HCT116 (cell line): ENCODE data around the gene SMIM23.

ENCODE experiments used
- CEBPB ChIP-seq: IDR thresholded peaks from 2 replicates; pipeline ENCODE4 v1.6.1; 2012; ENCODE audit warnings: low read depth
- FOSL1 ChIP-seq: IDR thresholded peaks from 2 replicates; pipeline ENCODE4 v1.6.1; 2012; ENCODE audit warnings: low read depth
- POLR2A ChIP-seq: IDR thresholded peaks from 2 replicates; pipeline ENCODE4 v1.7.0; 2011; ENCODE audit warnings: borderline replicate concordance; ENCODE audit not compliant: insufficient read depth, insufficient read length; ENCODE audit errors: extremely low read depth
- POLR2AphosphoS5 ChIP-seq: IDR thresholded peaks from 2 replicates; pipeline ENCODE4 v1.6.1; 2011; ENCODE audit warnings: mild to moderate bottlenecking, low read depth, low read length, moderate library complexity
- RAD21 ChIP-seq: IDR thresholded peaks from 2 replicates; pipeline ENCODE4 v1.6.1; 2012; ENCODE audit warnings: low read depth, mild to moderate bottlenecking
- SIN3A ChIP-seq: IDR thresholded peaks from 2 replicates; pipeline ENCODE4 v1.6.1; 2012; ENCODE audit warnings: low read depth
- SP1 ChIP-seq: IDR thresholded peaks from 2 replicates; pipeline ENCODE4 v1.6.1; 2012; ENCODE audit warnings: low read depth
- ZFX ChIP-seq: fragments of 450-650 bp; IDR thresholded peaks from 2 replicates; pipeline ENCODE4 v1.6.1; 2017
- TF ChIP-seq, protein P1 (sequence below), 3 experiments: fragments of 200-600 bp in 1 of 3; sonication (generic) in 1 of 3; IDR thresholded peaks in 2 of 3; conservative IDR thresholded peaks in 1 of 3; 2 replicates each; pipeline ENCODE4 v1.5.1; 2012 to 2017; ENCODE audit warnings: low read depth in 2 of 3, low read length in 2 of 3, antibody characterized with exemption in 1 of 3, borderline replicate concordance in 1 of 3, control low read depth in 1 of 3, mild to moderate bottlenecking in 1 of 3, mixed read lengths in 1 of 3, mixed run types in 1 of 3, moderate library complexity in 1 of 3; ENCODE audit not compliant: insufficient read depth in 1 of 3
- TF ChIP-seq, protein P2 (sequence below): IDR thresholded peaks from 2 replicates; pipeline ENCODE4 v1.6.1; 2012
- TF ChIP-seq, protein P3 (sequence below): IDR thresholded peaks from 2 replicates; pipeline ENCODE4 v1.6.1; 2012
- TF ChIP-seq, protein P4 (sequence below): IDR thresholded peaks from 2 replicates; pipeline ENCODE4 v1.6.1; 2012; ENCODE audit warnings: low read depth
- TF ChIP-seq, protein P5 (sequence below): IDR thresholded peaks from 2 replicates; pipeline ENCODE4 v1.6.1; 2011; ENCODE audit warnings: mild to moderate bottlenecking, low read length, moderate library complexity; ENCODE audit not compliant: insufficient replicate concordance; ENCODE audit errors: extremely low read depth

DNA sequence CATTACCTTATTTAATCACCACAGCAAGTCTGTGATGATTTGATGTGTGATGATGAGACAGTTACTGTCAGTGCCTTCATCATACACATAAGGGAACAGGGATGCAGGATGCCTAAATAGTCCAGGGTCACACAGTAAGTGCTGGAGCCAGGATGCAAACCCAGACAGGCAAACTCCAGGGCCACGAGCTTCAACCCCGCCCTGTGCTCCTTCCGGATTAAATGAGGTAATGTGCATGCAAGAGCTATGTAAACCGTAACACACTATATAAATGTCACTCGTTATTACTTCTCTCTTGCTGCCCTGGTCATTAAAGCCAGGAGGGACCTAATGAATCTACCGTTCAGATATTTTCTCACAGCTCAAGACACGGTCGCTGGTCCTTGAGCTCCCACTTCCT, 12.8 kb downstream of the SMIM23 start:
- no peak for TF ChIP-seq POLR2A
- TF ChIP-seq, protein P1, sequence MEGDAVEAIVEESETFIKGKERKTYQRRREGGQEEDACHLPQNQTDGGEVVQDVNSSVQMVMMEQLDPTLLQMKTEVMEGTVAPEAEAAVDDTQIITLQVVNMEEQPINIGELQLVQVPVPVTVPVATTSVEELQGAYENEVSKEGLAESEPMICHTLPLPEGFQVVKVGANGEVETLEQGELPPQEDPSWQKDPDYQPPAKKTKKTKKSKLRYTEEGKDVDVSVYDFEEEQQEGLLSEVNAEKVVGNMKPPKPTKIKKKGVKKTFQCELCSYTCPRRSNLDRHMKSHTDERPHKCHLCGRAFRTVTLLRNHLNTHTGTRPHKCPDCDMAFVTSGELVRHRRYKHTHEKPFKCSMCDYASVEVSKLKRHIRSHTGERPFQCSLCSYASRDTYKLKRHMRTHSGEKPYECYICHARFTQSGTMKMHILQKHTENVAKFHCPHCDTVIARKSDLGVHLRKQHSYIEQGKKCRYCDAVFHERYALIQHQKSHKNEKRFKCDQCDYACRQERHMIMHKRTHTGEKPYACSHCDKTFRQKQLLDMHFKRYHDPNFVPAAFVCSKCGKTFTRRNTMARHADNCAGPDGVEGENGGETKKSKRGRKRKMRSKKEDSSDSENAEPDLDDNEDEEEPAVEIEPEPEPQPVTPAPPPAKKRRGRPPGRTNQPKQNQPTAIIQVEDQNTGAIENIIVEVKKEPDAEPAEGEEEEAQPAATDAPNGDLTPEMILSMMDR (IDR thresholded peaks at IDR 0.05 in 2 of 3, conservative IDR thresholded peaks at IDR 0.05 in 1 of 3; ENCODE audit: borderline replicate concordance in 1 of 3, insufficient read depth in 1 of 3, low read depth in 2 of 3, low read length in 2 of 3), result no peak
- TF ChIP-seq SP1, result no peak
- no peak for TF ChIP-seq SIN3A
- TF ChIP-seq FOSL1, result no peak
- TF ChIP-seq POLR2AphosphoS5, result no peak
- no peak for TF ChIP-seq RAD21
- no peak for TF ChIP-seq ZFX
- TF ChIP-seq, protein P2, sequence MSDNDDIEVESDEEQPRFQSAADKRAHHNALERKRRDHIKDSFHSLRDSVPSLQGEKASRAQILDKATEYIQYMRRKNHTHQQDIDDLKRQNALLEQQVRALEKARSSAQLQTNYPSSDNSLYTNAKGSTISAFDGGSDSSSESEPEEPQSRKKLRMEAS, result no peak
- TF ChIP-seq, protein P3, sequence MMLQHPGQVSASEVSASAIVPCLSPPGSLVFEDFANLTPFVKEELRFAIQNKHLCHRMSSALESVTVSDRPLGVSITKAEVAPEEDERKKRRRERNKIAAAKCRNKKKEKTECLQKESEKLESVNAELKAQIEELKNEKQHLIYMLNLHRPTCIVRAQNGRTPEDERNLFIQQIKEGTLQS, result no peak
- TF ChIP-seq, protein P4, sequence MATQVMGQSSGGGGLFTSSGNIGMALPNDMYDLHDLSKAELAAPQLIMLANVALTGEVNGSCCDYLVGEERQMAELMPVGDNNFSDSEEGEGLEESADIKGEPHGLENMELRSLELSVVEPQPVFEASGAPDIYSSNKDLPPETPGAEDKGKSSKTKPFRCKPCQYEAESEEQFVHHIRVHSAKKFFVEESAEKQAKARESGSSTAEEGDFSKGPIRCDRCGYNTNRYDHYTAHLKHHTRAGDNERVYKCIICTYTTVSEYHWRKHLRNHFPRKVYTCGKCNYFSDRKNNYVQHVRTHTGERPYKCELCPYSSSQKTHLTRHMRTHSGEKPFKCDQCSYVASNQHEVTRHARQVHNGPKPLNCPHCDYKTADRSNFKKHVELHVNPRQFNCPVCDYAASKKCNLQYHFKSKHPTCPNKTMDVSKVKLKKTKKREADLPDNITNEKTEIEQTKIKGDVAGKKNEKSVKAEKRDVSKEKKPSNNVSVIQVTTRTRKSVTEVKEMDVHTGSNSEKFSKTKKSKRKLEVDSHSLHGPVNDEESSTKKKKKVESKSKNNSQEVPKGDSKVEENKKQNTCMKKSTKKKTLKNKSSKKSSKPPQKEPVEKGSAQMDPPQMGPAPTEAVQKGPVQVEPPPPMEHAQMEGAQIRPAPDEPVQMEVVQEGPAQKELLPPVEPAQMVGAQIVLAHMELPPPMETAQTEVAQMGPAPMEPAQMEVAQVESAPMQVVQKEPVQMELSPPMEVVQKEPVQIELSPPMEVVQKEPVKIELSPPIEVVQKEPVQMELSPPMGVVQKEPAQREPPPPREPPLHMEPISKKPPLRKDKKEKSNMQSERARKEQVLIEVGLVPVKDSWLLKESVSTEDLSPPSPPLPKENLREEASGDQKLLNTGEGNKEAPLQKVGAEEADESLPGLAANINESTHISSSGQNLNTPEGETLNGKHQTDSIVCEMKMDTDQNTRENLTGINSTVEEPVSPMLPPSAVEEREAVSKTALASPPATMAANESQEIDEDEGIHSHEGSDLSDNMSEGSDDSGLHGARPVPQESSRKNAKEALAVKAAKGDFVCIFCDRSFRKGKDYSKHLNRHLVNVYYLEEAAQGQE, result no peak
- no peak for TF ChIP-seq CEBPB
- TF ChIP-seq, protein P5, sequence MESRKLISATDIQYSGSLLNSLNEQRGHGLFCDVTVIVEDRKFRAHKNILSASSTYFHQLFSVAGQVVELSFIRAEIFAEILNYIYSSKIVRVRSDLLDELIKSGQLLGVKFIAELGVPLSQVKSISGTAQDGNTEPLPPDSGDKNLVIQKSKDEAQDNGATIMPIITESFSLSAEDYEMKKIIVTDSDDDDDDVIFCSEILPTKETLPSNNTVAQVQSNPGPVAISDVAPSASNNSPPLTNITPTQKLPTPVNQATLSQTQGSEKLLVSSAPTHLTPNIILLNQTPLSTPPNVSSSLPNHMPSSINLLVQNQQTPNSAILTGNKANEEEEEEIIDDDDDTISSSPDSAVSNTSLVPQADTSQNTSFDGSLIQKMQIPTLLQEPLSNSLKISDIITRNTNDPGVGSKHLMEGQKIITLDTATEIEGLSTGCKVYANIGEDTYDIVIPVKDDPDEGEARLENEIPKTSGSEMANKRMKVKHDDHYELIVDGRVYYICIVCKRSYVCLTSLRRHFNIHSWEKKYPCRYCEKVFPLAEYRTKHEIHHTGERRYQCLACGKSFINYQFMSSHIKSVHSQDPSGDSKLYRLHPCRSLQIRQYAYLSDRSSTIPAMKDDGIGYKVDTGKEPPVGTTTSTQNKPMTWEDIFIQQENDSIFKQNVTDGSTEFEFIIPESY, result no peak
